ENCODE results near the gene MRTFA. TPM values are rescaled to one million over a fixed set of nuclear protein-coding genes. Genes with fewer than 3 reads are reported as not detected.

Gene MRTFA
- total RNA-seq, 6 experiments from 2014 or later, result 9.3 to 20.6 (median 16.3) TPM

DNA sequence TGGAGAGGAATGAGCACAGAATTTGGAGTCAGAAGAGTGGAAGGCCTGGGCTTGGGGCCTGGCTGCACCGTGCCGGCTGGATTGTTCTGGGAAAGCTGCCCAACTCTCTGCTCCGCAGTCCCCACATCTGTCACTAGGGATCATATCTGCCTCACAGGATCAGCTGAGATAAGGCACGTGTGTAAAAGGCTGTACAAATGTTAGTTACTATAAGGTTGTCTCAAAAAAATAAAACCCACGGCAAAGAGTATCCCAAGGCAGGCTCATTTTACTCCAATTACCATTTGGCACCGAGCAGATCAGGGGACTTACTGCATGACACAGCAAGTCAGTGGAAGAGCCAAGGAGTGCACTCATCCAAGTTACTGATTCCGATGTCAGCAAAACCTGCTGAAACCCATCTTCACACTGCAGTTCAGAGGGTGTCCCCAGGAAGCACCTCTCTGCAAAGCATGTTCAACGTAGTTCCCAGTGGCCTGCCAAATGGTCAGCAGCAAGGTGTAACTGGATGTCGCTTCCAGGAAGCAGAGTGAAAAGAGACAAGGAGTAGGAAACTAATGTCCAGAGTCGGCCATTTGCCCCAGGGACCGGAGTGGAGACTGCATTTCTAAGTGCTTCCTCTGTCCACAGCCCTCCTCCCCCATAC lies 18.1 kb upstream of the MRTFA start:
- H3K4me1 ChIP-seq, result peaks cover 0 to 21% (median 4%) of the 10 kb centered on the region in 4 donors
- TF ChIP-seq POLR2A (IDR thresholded peaks at IDR 0.05), result no peak
- TF ChIP-seq, protein P1, sequence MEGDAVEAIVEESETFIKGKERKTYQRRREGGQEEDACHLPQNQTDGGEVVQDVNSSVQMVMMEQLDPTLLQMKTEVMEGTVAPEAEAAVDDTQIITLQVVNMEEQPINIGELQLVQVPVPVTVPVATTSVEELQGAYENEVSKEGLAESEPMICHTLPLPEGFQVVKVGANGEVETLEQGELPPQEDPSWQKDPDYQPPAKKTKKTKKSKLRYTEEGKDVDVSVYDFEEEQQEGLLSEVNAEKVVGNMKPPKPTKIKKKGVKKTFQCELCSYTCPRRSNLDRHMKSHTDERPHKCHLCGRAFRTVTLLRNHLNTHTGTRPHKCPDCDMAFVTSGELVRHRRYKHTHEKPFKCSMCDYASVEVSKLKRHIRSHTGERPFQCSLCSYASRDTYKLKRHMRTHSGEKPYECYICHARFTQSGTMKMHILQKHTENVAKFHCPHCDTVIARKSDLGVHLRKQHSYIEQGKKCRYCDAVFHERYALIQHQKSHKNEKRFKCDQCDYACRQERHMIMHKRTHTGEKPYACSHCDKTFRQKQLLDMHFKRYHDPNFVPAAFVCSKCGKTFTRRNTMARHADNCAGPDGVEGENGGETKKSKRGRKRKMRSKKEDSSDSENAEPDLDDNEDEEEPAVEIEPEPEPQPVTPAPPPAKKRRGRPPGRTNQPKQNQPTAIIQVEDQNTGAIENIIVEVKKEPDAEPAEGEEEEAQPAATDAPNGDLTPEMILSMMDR (IDR thresholded peaks at IDR 0.05), result peak; percentile 39 to 53 (median 44)
- peak overlapping the region; percentile 46 to 52 (median 50) for H3K27ac ChIP-seq
- H3K9me3 ChIP-seq, result no peaks in the 10 kb centered on the region
- DNase-seq (peak; percentile 56 to 80 (median 69)), ATAC-seq (peak; percentile 71 to 91 (median 89))
- no peaks in the 10 kb centered on the region for H3K36me3 ChIP-seq
- intact Hi-C loops (cut with DNase I), result no loop called here
- 19% methylated on average over 10 of the region's 11 CpGs for WGBS (ENCODE audit: insufficient coverage, low coverage, low lambda C conversion rate, missing lambda C conversion rate)
- no peaks in the 10 kb centered on the region for H3K27me3 ChIP-seq
- no peak overlapping the region for H3K4me3 ChIP-seq

DNA sequence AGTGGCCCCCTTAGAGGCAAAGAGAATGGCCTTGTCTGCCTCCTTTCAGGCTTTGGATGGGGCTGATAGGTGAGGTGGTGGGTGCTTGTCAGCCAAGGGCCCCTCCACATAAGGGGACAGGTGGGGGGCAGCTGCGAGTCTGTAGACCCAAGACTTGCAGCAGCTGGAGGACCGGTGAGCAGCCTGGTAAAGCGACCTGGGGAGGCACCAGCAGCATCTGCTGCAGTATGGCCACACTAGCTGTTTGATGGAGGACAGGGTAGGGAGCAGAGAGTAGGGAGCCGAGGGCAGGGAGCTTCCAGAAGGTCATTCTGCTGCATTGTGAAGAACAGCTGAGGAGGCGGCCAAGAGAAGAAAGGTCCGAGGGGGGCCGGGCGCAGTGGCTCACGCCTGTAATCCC lies 16.8 kb upstream of the MRTFA start:
- H3K4me3 ChIP-seq, result no peak overlapping the region
- DNase-seq (no peak), ATAC-seq (no peak)
- no peaks in the 10 kb centered on the region for H3K27me3 ChIP-seq
- peaks cover 0 to 21% (median 4%) of the 10 kb centered on the region in 4 donors for H3K4me1 ChIP-seq
- TF ChIP-seq POLR2A (IDR thresholded peaks at IDR 0.05), result no peak
- TF ChIP-seq, protein P1 (IDR thresholded peaks at IDR 0.05), result no peak
- WGBS (ENCODE audit: insufficient coverage, low coverage, low lambda C conversion rate, missing lambda C conversion rate), result 84% methylated on average over 7 of the region's 9 CpGs
- no peaks in the 10 kb centered on the region for H3K9me3 ChIP-seq
- H3K36me3 ChIP-seq, result no peaks in the 10 kb centered on the region
- intact Hi-C loops (cut with DNase I), result no loop called here
- H3K27ac ChIP-seq, result no peak overlapping the region

DNA sequence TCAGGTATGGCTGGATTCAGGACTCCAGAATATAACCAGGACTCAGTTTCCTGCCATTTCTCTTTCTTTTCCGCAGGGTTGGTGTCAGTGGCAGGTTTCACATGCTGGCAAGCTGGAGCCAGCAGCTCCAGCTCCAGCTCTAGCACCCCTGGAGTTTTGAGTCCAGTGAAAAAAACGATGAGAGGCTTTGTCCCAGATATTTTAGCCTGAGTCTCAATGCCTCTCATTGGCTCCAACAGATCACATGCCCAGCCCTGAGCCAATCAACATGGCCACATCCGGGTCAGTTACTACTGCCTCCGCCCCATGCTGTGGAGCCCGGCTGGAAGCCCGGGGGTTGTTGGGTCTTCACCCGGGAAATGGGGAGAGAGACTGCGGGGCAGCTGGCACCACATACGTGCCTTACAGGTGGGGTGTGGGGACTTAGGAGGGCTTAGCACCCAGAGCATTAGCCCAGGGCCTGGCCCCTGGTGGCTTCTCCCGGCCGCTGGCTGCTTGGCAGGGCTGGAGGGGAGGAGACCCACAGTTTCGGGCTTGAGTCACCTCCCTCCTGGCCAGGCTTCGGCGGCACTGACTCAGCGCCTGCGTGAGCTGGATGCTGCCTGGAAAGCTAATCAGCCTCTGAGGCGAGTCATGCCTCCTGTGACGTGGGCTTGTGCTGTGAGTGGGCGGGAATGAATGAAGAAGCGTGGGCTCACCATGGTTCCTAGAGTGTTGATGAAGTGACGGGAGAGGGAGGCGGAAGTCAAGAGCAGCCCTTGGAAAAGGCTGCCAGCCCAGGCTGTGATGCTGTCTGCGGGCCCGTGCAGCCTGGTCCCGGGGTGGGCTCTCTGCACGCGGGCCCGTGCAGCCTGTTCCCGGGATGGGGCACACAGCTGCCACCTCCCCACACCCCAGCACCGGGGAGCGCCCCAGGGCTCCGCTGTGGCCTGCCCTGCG lies 15.3 kb upstream of the MRTFA start:
- H3K4me3 ChIP-seq, result peak overlapping the region; percentile 8 to 48 (median 31)
- peak overlapping the region; percentile 80 to 90 (median 84) for H3K27ac ChIP-seq
- TF ChIP-seq, protein P1 (IDR thresholded peaks at IDR 0.05), result no peak
- TF ChIP-seq POLR2A (IDR thresholded peaks at IDR 0.05), result no peak
- H3K4me1 ChIP-seq, result peaks cover 0 to 21% (median 4%) of the 10 kb centered on the region in 4 donors
- ATAC-seq, result peak; percentile 67 to 84 (median 80)
- no peaks in the 10 kb centered on the region for H3K9me3 ChIP-seq
- peak; percentile 81 to 88 (median 86) for DNase-seq
- no peaks in the 10 kb centered on the region for H3K36me3 ChIP-seq
- H3K27me3 ChIP-seq, result no peaks in the 10 kb centered on the region
- intact Hi-C loops (cut with DNase I), result no loop called here
- 56% methylated on average over 4 of the region's 33 CpGs for WGBS (ENCODE audit: insufficient coverage, low coverage, low lambda C conversion rate, missing lambda C conversion rate)

DNA sequence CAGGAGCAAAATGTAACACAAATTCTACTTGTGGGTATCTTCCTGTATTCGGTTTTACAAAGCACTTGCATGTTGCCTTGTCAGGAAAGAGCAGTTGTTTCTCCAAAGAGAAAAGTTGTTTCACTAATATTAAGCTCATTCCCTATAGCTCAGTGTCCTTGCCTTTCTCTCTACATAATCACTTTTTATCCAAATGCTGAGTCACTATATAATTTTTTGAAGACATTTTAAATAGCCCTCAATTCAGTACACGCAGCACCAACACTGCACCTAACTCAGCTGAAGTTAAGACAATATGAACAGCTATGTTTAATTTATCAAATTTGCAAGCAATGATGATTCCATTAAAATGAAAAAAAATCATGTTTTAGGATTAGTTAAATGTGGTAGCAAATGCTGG lies 14.5 kb upstream of the MRTFA start:
- Histone ChIP-seq H3K4me3 (no peak overlapping the region), H3K4me1 (peaks cover 0 to 21% (median 4%) of the 10 kb centered on the region in 4 donors), H3K27ac (peak overlapping the region; percentile 80 to 90 (median 84)), H3K36me3 (no peaks in the 10 kb centered on the region), H3K9me3 (no peaks in the 10 kb centered on the region), H3K27me3 (no peaks in the 10 kb centered on the region)
- no peak for ATAC-seq
- no peak for TF ChIP-seq POLR2A (IDR thresholded peaks at IDR 0.05)
- TF ChIP-seq, protein P1 (IDR thresholded peaks at IDR 0.05), result no peak
- WGBS (ENCODE audit: insufficient coverage, low coverage, low lambda C conversion rate, missing lambda C conversion rate), result 65% methylated on average over 2 of the region's 2 CpGs
- intact Hi-C loops (cut with DNase I), result no loop called here
- DNase-seq, result no peak

Measured in right lobe of liver (tissue), 6 donors.